Neural progenitor cell (in vitro differentiated cells): ENCODE results near the gene POP4. TPM values are rescaled to one million over a fixed set of nuclear protein-coding genes. Genes with fewer than 3 reads are reported as not detected.

Experiments
- DNase-seq: peaks from one replicate; pipeline ENCODE4 v3.0.0-alpha.2; 2016; ENCODE audit warnings: low spot score
- H2AFZ ChIP-seq: fragments of 200-600 bp; sonication (generic); replicated peaks from 2 replicates; pipeline ENCODE4 v1.6.1; 2016; ENCODE audit warnings: antibody characterized with exemption
- H3F3A ChIP-seq: fragments of 200-600 bp; sonication (generic); 2 replicates; pipeline ENCODE4 v1.6.1; 2016; ENCODE audit warnings: antibody characterized with exemption, low read depth
- H3K27ac ChIP-seq: fragments of 200-600 bp; sonication (generic); 2 replicates; pipeline ENCODE4 v1.5.1; 2016; ENCODE audit warnings: mild to moderate bottlenecking
- H3K27me3 ChIP-seq: fragments of 200-600 bp; sonication (generic); 2 replicates; pipeline ENCODE4 v1.6.1; 2016; ENCODE audit warnings: mild to moderate bottlenecking, moderate library complexity
- H3K36me3 ChIP-seq: fragments of 200-600 bp; sonication (generic); 2 replicates; pipeline ENCODE4 v1.5.1; 2016
- H3K4me1 ChIP-seq: fragments of 200-600 bp; sonication (generic); 2 replicates; pipeline ENCODE4 v1.6.1; 2016; ENCODE audit warnings: mixed run types
- H3K4me2 ChIP-seq: fragments of 200-600 bp; sonication (generic); 2 replicates; pipeline ENCODE4 v1.6.1; 2016
- H3K4me3 ChIP-seq: fragments of 200-600 bp; sonication (generic); 2 replicates; pipeline ENCODE4 v1.5.1; 2016
- H3K79me2 ChIP-seq: fragments of 200-600 bp; sonication (generic); 2 replicates; pipeline ENCODE4 v1.6.1; 2016; ENCODE audit warnings: low read depth
- H3K9ac ChIP-seq: fragments of 200-600 bp; sonication (generic); 2 replicates; pipeline ENCODE4 v1.6.1; 2016
- H3K9me3 ChIP-seq: fragments of 200-600 bp; sonication (generic); 2 replicates; pipeline ENCODE4 v1.5.1; 2016; ENCODE audit warnings: low read depth
- H4K20me1 ChIP-seq: fragments of 200-600 bp; sonication (generic); 2 replicates; pipeline ENCODE4 v1.6.1; 2016; ENCODE audit warnings: low read depth
- H3K27ac Mint-ChIP-seq: 3 replicates; pipeline ENCODE4 v1.8.0; 2021; ENCODE audit warnings: mixed read lengths
- H3K27me3 Mint-ChIP-seq: 2 replicates; pipeline ENCODE4 v1.8.0; 2022; ENCODE audit warnings: low read depth, mild to moderate bottlenecking, inconsistent platforms, moderate library complexity, mixed read lengths; ENCODE audit not compliant: insufficient read depth
- H3K36me3 Mint-ChIP-seq: 3 replicates; pipeline ENCODE4 v1.8.0; 2021; ENCODE audit warnings: mixed read lengths
- H3K4me1 Mint-ChIP-seq: 3 replicates; pipeline ENCODE4 v1.8.0; 2021; ENCODE audit warnings: mixed read lengths
- H3K4me3 Mint-ChIP-seq: 3 replicates; pipeline ENCODE4 v1.8.0; 2021; ENCODE audit warnings: mild to moderate bottlenecking, moderate library complexity, mixed read lengths
- H3K9me3 Mint-ChIP-seq: 3 replicates; pipeline ENCODE4 v1.8.0; 2020; ENCODE audit warnings: mixed read lengths
- CTCF ChIP-seq: fragments of 200-600 bp; sonication (generic); IDR thresholded peaks from 2 replicates; pipeline ENCODE4 v1.5.1; 2017; ENCODE audit warnings: antibody characterized with exemption, mild to moderate bottlenecking
- EZH2 ChIP-seq: fragments of 200-600 bp; sonication (generic); IDR thresholded peaks from 2 replicates; pipeline ENCODE4 v1.6.1; 2017; ENCODE audit warnings: antibody characterized with exemption, mild to moderate bottlenecking, moderate library complexity
- EZH2phosphoT487 ChIP-seq: fragments of 200-600 bp; sonication (generic); IDR thresholded peaks from 2 replicates; pipeline ENCODE4 v1.6.1; 2017; ENCODE audit warnings: antibody characterized with exemption
- total RNA-seq: library from RNA; depleted of rRNA; stranded (reverse); fragments of >200 nt; gene quantifications from 2 replicates; pipeline ENCODE4 v1.2.3, GENCODE V29; 2015; ENCODE audit warnings: low replicate concordance

The POP4 gene
- total RNA-seq, 1 donor from 2014 or later = 77.8 TPM

GRCh38 chr19:29567366-29567915, 38.6 kb upstream of the POP4 start:
- no peak overlapping the region for H3K27ac ChIP-seq
- DNase-seq = no peak
- no peaks in the 10 kb centered on the region for H3K36me3 ChIP-seq
- H3K9me3 Mint-ChIP-seq = no peaks in the 10 kb centered on the region
- no peaks in the 10 kb centered on the region for H4K20me1 ChIP-seq
- H3K27me3 ChIP-seq = peaks cover 11% of the 10 kb centered on the region
- H2AFZ ChIP-seq = no peak overlapping the region
- no peak for TF ChIP-seq EZH2phosphoT487
- TF ChIP-seq EZH2 = no peak
- no peak for TF ChIP-seq CTCF
- H3K4me3 ChIP-seq = no peak overlapping the region
- H3K36me3 Mint-ChIP-seq = no peaks in the 10 kb centered on the region
- H3K4me3 Mint-ChIP-seq = no peak overlapping the region
- no peaks in the 10 kb centered on the region for H3K4me1 Mint-ChIP-seq
- H3K79me2 ChIP-seq = no peaks in the 10 kb centered on the region
- H3K27ac Mint-ChIP-seq = no peak overlapping the region
- H3K27me3 Mint-ChIP-seq = no peaks in the 10 kb centered on the region
- no peak overlapping the region for H3K4me2 ChIP-seq
- H3K9me3 ChIP-seq = no peaks in the 10 kb centered on the region
- no peaks in the 10 kb centered on the region for H3F3A ChIP-seq
- no peak overlapping the region for H3K9ac ChIP-seq
- H3K4me1 ChIP-seq = no peaks in the 10 kb centered on the region

GRCh38 chr19:29568036-29569025, 37.8 kb upstream of the POP4 start:
- peak overlapping the region; percentile 26 for H2AFZ ChIP-seq

More at GRCh38 chr19:29568036-29569025, 37.8 kb upstream of the POP4 start:
- no peak for DNase-seq
- H4K20me1 ChIP-seq = no peaks in the 10 kb centered on the region
- no peaks in the 10 kb centered on the region for H3K4me1 Mint-ChIP-seq
- no peaks in the 10 kb centered on the region for H3F3A ChIP-seq
- H3K4me3 Mint-ChIP-seq = no peak overlapping the region
- H3K4me3 ChIP-seq = no peak overlapping the region
- no peak overlapping the region for H3K4me2 ChIP-seq
- no peaks in the 10 kb centered on the region for H3K36me3 ChIP-seq
- H3K27ac Mint-ChIP-seq = no peak overlapping the region
- no peaks in the 10 kb centered on the region for H3K9me3 ChIP-seq
- no peak overlapping the region for H3K9ac ChIP-seq
- H3K4me1 ChIP-seq = no peaks in the 10 kb centered on the region
- no peaks in the 10 kb centered on the region for H3K27me3 Mint-ChIP-seq
- H3K27ac ChIP-seq = no peak overlapping the region
- H3K9me3 Mint-ChIP-seq = no peaks in the 10 kb centered on the region
- peaks cover 19% of the 10 kb centered on the region for H3K27me3 ChIP-seq
- no peaks in the 10 kb centered on the region for H3K79me2 ChIP-seq
- H3K36me3 Mint-ChIP-seq = no peaks in the 10 kb centered on the region
- TF ChIP-seq EZH2 (no peak), CTCF (no peak), EZH2phosphoT487 (no peak)
